Transverse colon (tissue), 4 donors: ENCODE measurements around the gene DNAJB4. TPM values are rescaled to one million over a fixed set of nuclear protein-coding genes. Genes with fewer than 3 reads are reported as not detected.
"Not testable (repeated sequence)": the region's sequence is repeated elsewhere in the genome, so short reads cannot be mapped to it uniquely, and the experiment has no call there.

Source experiments
- DNase-seq: peaks from one replicate; pipeline ENCODE4 v3.0.0-alpha.2; 2019
- H3K27ac ChIP-seq, 4 donors: fragments of 200-600 bp; sonication (generic); 2 replicates each; pipeline ENCODE4 v1.5.1; 2016 to 2018; ENCODE audit warnings: inconsistent platforms in 4 of 4
- H3K27me3 ChIP-seq: fragments of 200-600 bp; sonication (generic); 2 replicates; pipeline ENCODE4 v1.5.1; 2017; ENCODE audit warnings: inconsistent platforms
- H3K36me3 ChIP-seq, 4 donors: fragments of 200-600 bp; sonication (generic); 2 replicates each; pipeline ENCODE4 v1.5.1; 2017 to 2019; ENCODE audit warnings: inconsistent platforms in 4 of 4
- H3K4me1 ChIP-seq, 4 donors: fragments of 200-600 bp; sonication (generic); 2 replicates each; pipeline ENCODE4 v1.5.1; 2017 to 2020; ENCODE audit warnings: inconsistent platforms in 4 of 4
- H3K4me3 ChIP-seq, 4 donors: fragments of 200-600 bp; sonication (generic); 1 replicate in 1 of 4; 2 replicates in 3 of 4; pipeline versions ENCODE4 v1.5.1 to v1.6.1; 2017 to 2019; ENCODE audit warnings: inconsistent platforms in 4 of 4
- H3K9me3 ChIP-seq, 2 donors: fragments of 200-600 bp; sonication (generic); 2 replicates each; pipeline ENCODE4 v1.5.1; 2017 to 2019; ENCODE audit warnings: inconsistent platforms in 2 of 2
- EP300 ChIP-seq: sonication (generic); formaldehyde crosslinking; IDR thresholded peaks from one replicate; pipeline ENCODE4 v1.6.1; 2017; ENCODE audit warnings: antibody characterized with exemption, low read depth
- POLR2A ChIP-seq: fragments of 450-650 bp; IDR thresholded peaks from one replicate; pipeline ENCODE4 v1.6.1; 2016; ENCODE audit warnings: antibody characterized with exemption, mild to moderate bottlenecking, moderate library complexity
- POLR2AphosphoS5 ChIP-seq, 3 donors: sonication (generic); formaldehyde crosslinking; IDR thresholded peaks; one replicate each; pipeline ENCODE4 v1.6.1; 2016; ENCODE audit warnings: antibody characterized with exemption in 3 of 3
- WGBS, 2 donors: methylation state at CpG; one replicate each; pipeline ENCODE4 v1.1.5; 2018; ENCODE audit warnings: low coverage in 1 of 2; 5-methylcytosine and 5-hydroxymethylcytosine counted together
- in situ Hi-C, 4 donors: fragments of 200-750 bp; cut with MboI; loops; one replicate each; pipeline versions ENCODE4 v1.15.0 to v1.15.1; 2017; ENCODE audit warnings: low sequenced_read_pairs in 3 of 4, low pct_ligation_motif_present in 1 of 4, low pct_unique_long_range_greater_than_20kb in 1 of 4
- intact Hi-C: fragments of 100-400 bp; cut with DNase I; formaldehyde crosslinking; loops from one replicate; pipeline ENCODE4 v1.15.1; 2023; ENCODE audit warnings: low total_unique reads
- total RNA-seq, 4 donors: library from RNA; depleted of rRNA; stranded (reverse); fragments of >200 nt; gene quantifications; one replicate each; pipeline ENCODE4 v1.1.0, GENCODE V29; 2016
- TF ChIP-seq, protein P1 (sequence below), 5 experiments: fragments of 200-600 bp in 3 of 5; fragments of 450-650 bp in 2 of 5; sonication (generic) in 3 of 5; IDR thresholded peaks; 1 replicate in 2 of 5; 2 replicates in 3 of 5; pipeline ENCODE4 v1.5.1; 2016 to 2017; ENCODE audit warnings: antibody characterized with exemption in 5 of 5, inconsistent platforms in 3 of 5, mild to moderate bottlenecking in 2 of 5, moderate library complexity in 1 of 5

Gene DNAJB4
- total RNA-seq, 4 donors from 2014 or later, result 4.0 to 30.2 (median 16.9) TPM

DNA sequence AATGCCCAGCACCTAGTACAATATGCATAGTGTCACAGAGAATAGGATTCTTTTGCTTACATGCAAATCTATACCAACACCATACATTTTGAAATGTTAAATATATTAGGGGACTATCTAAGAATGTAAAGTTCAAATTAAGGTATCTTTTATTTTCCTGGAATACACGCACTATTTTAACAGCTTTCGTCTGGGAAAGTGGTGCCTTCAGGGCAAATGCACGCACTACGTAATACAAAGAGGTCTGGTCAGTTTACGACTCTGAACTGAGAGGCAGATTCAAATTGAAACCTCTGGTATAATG, 26.8 kb upstream of the DNAJB4 start:
- H3K27ac ChIP-seq, result peak overlapping the region; percentile 97 to 100 (median 98)
- TF ChIP-seq EP300 (no peak), POLR2AphosphoS5 (IDR thresholded peaks at IDR 0.05) (no peak), POLR2A (no peak)
- TF ChIP-seq, protein P1, sequence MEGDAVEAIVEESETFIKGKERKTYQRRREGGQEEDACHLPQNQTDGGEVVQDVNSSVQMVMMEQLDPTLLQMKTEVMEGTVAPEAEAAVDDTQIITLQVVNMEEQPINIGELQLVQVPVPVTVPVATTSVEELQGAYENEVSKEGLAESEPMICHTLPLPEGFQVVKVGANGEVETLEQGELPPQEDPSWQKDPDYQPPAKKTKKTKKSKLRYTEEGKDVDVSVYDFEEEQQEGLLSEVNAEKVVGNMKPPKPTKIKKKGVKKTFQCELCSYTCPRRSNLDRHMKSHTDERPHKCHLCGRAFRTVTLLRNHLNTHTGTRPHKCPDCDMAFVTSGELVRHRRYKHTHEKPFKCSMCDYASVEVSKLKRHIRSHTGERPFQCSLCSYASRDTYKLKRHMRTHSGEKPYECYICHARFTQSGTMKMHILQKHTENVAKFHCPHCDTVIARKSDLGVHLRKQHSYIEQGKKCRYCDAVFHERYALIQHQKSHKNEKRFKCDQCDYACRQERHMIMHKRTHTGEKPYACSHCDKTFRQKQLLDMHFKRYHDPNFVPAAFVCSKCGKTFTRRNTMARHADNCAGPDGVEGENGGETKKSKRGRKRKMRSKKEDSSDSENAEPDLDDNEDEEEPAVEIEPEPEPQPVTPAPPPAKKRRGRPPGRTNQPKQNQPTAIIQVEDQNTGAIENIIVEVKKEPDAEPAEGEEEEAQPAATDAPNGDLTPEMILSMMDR (IDR thresholded peaks at IDR 0.05), result no peak
- no peaks in the 10 kb centered on the region for H3K9me3 ChIP-seq
- H3K4me1 ChIP-seq, result peaks cover 25 to 64% (median 42%) of the 10 kb centered on the region in 4 donors
- intact Hi-C loops (no loop called here), in situ Hi-C loops (loop anchor here in 1 of 4 donors (10.0 kb wide), 1 partner anchor 137 kb away; no protein-coding TSS in a partner anchor)
- no peak for DNase-seq
- H3K36me3 ChIP-seq, result no peaks in the 10 kb centered on the region
- WGBS, 2 donors, result 0% methylated on average over 5 of the region's 5 CpGs
- no peaks in the 10 kb centered on the region for H3K27me3 ChIP-seq
- H3K4me3 ChIP-seq, result peak overlapping the region; percentile 9 to 73 (median 58)

DNA sequence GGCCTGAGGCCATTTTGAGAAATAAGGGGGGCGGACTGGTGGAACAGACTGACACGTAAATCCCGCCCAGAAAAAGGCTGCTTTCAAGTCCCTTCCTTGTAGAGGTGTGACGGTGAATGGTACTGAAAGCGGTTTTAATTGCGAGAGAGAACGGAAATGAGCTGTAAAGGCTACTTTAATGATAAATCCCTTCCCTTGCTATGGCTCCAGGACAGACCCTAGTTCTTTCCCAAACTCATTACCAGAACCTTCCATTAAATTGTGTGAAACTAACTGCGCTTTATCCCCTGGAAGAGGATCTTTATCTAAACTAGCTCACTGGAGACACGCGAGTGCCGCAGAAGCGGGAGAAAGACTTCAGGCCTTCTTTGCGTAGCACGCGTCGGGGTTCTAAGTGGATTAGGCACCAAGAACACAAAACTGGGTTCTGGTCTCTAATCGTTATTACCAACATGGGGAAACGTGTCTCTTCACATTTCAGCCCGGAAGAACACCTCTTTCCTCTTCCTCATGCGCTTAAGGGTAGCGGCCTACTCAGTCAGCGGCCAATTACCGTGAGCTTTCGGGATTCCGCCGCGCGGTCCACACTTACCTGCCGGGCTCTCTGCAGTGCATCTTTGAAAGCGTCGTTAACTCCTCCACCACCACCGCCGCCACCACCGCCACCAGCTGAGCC, 26.3 kb upstream of the DNAJB4 start:
- in situ Hi-C loops, result loop anchor here in 1 of 4 donors (10.0 kb wide), 1 partner anchor 136 kb away; no protein-coding TSS in a partner anchor
- peak; percentile 78 for DNase-seq
- Histone ChIP-seq H3K4me3 (peak overlapping the region; percentile 54 to 73 (median 62)), H3K36me3 (no peaks in the 10 kb centered on the region), H3K4me1 (peaks cover 25 to 59% (median 42%) of the 10 kb centered on the region in 4 donors), H3K9me3 (no peaks in the 10 kb centered on the region), H3K27me3 (no peaks in the 10 kb centered on the region), H3K27ac (peak overlapping the region; percentile 97 to 100 (median 98))
- WGBS, 2 donors, result 0% methylated on average over 34 of the region's 34 CpGs; no CpG with 5 or more reads in 1 of the 2 donors
- TF ChIP-seq POLR2AphosphoS5 (IDR thresholded peaks at IDR 0.05) (peak; percentile 60 to 81 (median 75)), POLR2A (peak; percentile 64)
- TF ChIP-seq, protein P1 (IDR thresholded peaks at IDR 0.05), result no peak
- intact Hi-C loops, result no loop called here

DNA sequence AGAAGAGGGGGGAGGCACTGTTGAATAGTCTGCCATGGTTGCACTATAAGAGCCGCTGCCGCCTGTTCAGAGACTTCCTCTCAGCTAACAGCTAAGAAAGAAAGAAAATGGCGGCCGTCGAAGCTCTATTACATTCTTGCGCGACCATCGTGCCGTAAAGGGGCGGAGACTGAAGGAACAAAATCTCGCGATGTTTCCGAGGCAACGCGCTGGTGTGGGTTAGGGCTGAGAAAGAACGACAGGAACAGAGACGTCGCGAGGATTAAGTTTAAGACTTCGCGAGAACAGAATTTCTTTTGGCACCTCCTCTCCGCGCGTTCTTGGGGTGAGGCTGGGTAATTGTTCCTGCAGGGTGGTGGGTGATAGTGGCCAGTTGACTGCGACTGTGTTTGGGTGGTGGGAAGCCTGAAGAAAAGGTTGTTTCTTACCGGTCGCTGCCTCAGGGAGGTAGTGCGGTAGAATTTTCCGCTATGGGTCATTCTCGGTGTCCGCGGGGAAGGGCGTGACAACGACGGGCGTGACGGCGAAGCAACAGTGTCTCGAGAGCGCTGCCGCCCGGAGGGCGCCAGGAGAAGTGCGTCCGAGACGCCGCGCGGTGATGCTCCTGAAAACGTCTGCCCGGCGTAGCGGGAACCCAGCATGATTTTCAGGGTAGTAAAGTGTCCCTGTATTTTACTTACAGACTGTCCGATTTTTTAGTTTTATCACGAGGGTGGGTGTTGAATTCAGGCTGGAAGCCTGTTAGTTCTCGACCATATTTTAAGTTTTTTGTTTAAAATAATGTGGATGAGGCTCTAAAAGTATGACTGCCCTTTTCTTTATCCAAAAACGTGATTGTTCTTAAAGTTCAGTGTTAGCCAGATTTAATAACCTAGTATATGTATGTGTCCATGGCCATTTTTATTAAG, 25.5 kb upstream of the DNAJB4 start, which contains the start of gene FUBP1:
FUBP1 (minus strand) TSS at position 104 of the 908 bp plus-strand sequence; CDS start at position 36, 68 bp downstream.
- in situ Hi-C loops, result loop anchor here in 1 of 4 donors (10.0 kb wide), 1 partner anchor 136 kb away; no protein-coding TSS in a partner anchor
- Histone ChIP-seq H3K36me3 (no peaks in the 10 kb centered on the region), H3K4me3 (peak within 1 kb of the TSS; percentile 54 to 73 (median 62)), H3K27me3 (no peaks in the 10 kb centered on the region), H3K27ac (peak within 1 kb of the TSS; percentile 97 to 100 (median 98)), H3K4me1 (peaks cover 24 to 58% (median 47%) of the 10 kb centered on the region in 4 donors), H3K9me3 (no peaks in the 10 kb centered on the region)
- peak; percentile 97 for DNase-seq
- intact Hi-C loops, result no loop called here
- WGBS, 2 donors, result 0% methylated on average over 12 to 52 of the region's 57 CpGs
- TF ChIP-seq, protein P1 (IDR thresholded peaks at IDR 0.05), result peak; percentile 72 to 92 (median 73)
- peak; percentile 80 for TF ChIP-seq POLR2A
- TF ChIP-seq POLR2AphosphoS5 (IDR thresholded peaks at IDR 0.05), result peak; percentile 75 to 83 (median 82)
- no peak for TF ChIP-seq EP300

DNA sequence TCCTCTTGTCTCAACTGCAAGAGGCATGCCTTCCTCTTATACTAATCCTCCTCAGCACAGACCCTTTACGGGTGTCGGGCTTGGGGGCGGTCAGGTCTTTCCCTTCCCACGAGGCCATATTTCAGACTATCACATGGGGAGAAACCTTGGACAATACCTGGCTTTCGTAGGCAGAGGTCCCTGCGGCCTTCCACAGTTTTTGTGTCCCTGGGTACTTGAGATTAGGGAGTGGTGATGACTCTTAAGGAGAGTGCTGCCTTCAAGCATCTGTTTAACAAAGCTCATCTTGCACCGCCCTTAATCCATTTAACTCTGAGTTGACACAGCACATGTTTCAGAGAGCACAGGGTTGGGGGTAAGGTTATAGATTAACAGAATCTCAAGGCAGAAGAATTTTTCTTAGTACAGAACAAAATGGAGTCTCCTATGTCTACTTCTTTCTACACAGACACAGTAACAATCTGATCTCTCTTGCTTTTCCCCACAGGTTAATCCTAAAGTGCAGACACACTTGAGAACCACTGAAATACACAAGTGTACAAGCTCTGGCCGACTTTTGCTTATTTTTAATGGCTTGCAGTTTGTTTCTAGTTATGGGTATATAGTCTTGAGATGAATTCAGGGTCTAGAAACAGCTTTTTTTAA, 21.3 kb upstream of the DNAJB4 start:
- DNase-seq, H3K27me3 ChIP-seq, H3K36me3 ChIP-seq, in situ Hi-C loops, H3K4me3 ChIP-seq, H3K9me3 ChIP-seq: not testable (repeated sequence)
- WGBS, 2 donors, result 29 to 80% methylated on average over 1 to 8 of the region's 8 CpGs
- intact Hi-C loops, result loop anchor here (5.0 kb wide), 1 partner anchor 129 kb away; no protein-coding TSS in a partner anchor
- Histone ChIP-seq H3K27ac (peak overlapping the region in 2 of 4 donors; percentile 12 to 16), H3K4me1 (peaks cover 0 to 29% (median 15%) of the 10 kb centered on the region in 4 donors)
